Mononuclear cell (primary cell): ENCODE measurements around the gene PPAN. TPM values are rescaled to one million over a fixed set of nuclear protein-coding genes. Genes with fewer than 3 reads are reported as not detected.

Source experiments
- H3K27me3 ChIP-seq: 2 replicates; pipeline ENCODE4 v1.6.0; 2011; ENCODE audit warnings: low read length, control low read depth; ENCODE audit not compliant: insufficient read depth
- H3K4me1 ChIP-seq: 2 replicates; pipeline ENCODE4 v1.5.1; 2011; ENCODE audit warnings: mild to moderate bottlenecking, low read length, control low read depth; ENCODE audit not compliant: insufficient read depth
- H3K4me3 ChIP-seq: 2 replicates; pipeline ENCODE4 v1.5.1; 2011; ENCODE audit warnings: mild to moderate bottlenecking, low read length, moderate library complexity
- H3K9me3 ChIP-seq: 2 replicates; pipeline ENCODE4 v1.5.1; 2011; ENCODE audit warnings: low read depth, mild to moderate bottlenecking, control low read depth, low read length
- total RNA-seq: library from RNA; depleted of rRNA; stranded (reverse); fragments of >200 nt; gene quantifications from one replicate; pipeline ENCODE4 v1.2.3, GENCODE V29; 2012

The PPAN gene
- total RNA-seq, 1 donor: 31.6 TPM

- H3K9me3 ChIP-seq: no peaks in the 10 kb centered on the region
- no peak overlapping the region for H3K4me3 ChIP-seq
- no peaks in the 10 kb centered on the region for H3K27me3 ChIP-seq
- H3K4me1 ChIP-seq: peaks cover 75% of the 10 kb centered on the region
Measured at GRCh38 chr19:10104665-10105508, 1.3 kb upstream of the PPAN start.

GRCh38 chr19:10105509-10106099 lies 558 bp upstream of the PPAN start:
- no peak overlapping the region for H3K4me3 ChIP-seq
- peaks cover 75% of the 10 kb centered on the region for H3K4me1 ChIP-seq
- H3K27me3 ChIP-seq: no peaks in the 10 kb centered on the region
- H3K9me3 ChIP-seq: no peaks in the 10 kb centered on the region

- no peaks in the 10 kb centered on the region for H3K9me3 ChIP-seq
- peak overlapping the region; percentile 57 for H3K4me3 ChIP-seq
- H3K4me1 ChIP-seq: peaks cover 75% of the 10 kb centered on the region
- H3K27me3 ChIP-seq: no peaks in the 10 kb centered on the region
Measured at GRCh38 chr19:10107254-10107653, 1.1 kb downstream of the PPAN start.

GRCh38 chr19:10107817-10108367 lies 1.7 kb downstream of the PPAN start:
- Histone ChIP-seq H3K4me1 (peaks cover 75% of the 10 kb centered on the region), H3K9me3 (no peaks in the 10 kb centered on the region), H3K27me3 (no peaks in the 10 kb centered on the region), H3K4me3 (no peak overlapping the region)

GRCh38 chr19:10109528-10109927 lies 3.4 kb downstream of the PPAN start:
- Histone ChIP-seq H3K9me3 (no peaks in the 10 kb centered on the region), H3K4me1 (peaks cover 78% of the 10 kb centered on the region), H3K27me3 (no peaks in the 10 kb centered on the region), H3K4me3 (no peak overlapping the region)

GRCh38 chr19:10110076-10110971 lies 4.2 kb downstream of the PPAN start:
- H3K4me1 ChIP-seq: peaks cover 74% of the 10 kb centered on the region

GRCh38 chr19:10110972-10111317 lies 4.8 kb downstream of the PPAN start:
- Histone ChIP-seq H3K9me3 (no peaks in the 10 kb centered on the region), H3K27me3 (no peaks in the 10 kb centered on the region), H3K4me3 (no peak overlapping the region), H3K4me1 (peaks cover 68% of the 10 kb centered on the region)

More at GRCh38 chr19:10110076-10110971, 4.2 kb downstream of the PPAN start:
- H3K4me3 ChIP-seq: no peak overlapping the region
- H3K9me3 ChIP-seq: no peaks in the 10 kb centered on the region
- H3K27me3 ChIP-seq: no peaks in the 10 kb centered on the region

- Histone ChIP-seq H3K4me1 (peaks cover 67% of the 10 kb centered on the region), H3K4me3 (no peak within 1 kb of the TSS)
Measured at GRCh38 chr19:10111405-10111811, 5.2 kb downstream of the PPAN start, which contains the start of gene P2RY11. TSS of gene P2RY11 (plus strand) at chr19:10111693. CDS start at chr19:10111722, 29 bp downstream.

GRCh38 chr19:10112037-10112761 lies 6.0 kb downstream of the PPAN start:
- Histone ChIP-seq H3K27me3 (no peaks in the 10 kb centered on the region), H3K4me3 (no peak overlapping the region), H3K9me3 (no peaks in the 10 kb centered on the region), H3K4me1 (peaks cover 61% of the 10 kb centered on the region)

More at GRCh38 chr19:10111405-10111811, 5.2 kb downstream of the PPAN start, which contains the start of gene P2RY11:
- H3K9me3 ChIP-seq: no peaks in the 10 kb centered on the region
- no peaks in the 10 kb centered on the region for H3K27me3 ChIP-seq

GRCh38 chr19:10112895-10113591 lies 6.9 kb downstream of the PPAN start:
- Histone ChIP-seq H3K9me3 (no peaks in the 10 kb centered on the region), H3K27me3 (no peaks in the 10 kb centered on the region), H3K4me1 (peaks cover 63% of the 10 kb centered on the region), H3K4me3 (no peak overlapping the region)

GRCh38 chr19:10113592-10113963 lies 7.4 kb downstream of the PPAN start:
- no peak overlapping the region for H3K4me3 ChIP-seq
- peaks cover 69% of the 10 kb centered on the region for H3K4me1 ChIP-seq
- H3K9me3 ChIP-seq: no peaks in the 10 kb centered on the region
- no peaks in the 10 kb centered on the region for H3K27me3 ChIP-seq

- Histone ChIP-seq H3K27me3 (no peaks in the 10 kb centered on the region), H3K4me3 (no peak overlapping the region), H3K9me3 (no peaks in the 10 kb centered on the region), H3K4me1 (peaks cover 74% of the 10 kb centered on the region)
Measured at GRCh38 chr19:10113964-10114650, 7.9 kb downstream of the PPAN start.

GRCh38 chr19:10114651-10115391 lies 8.7 kb downstream of the PPAN start:
- Histone ChIP-seq H3K4me1 (peaks cover 76% of the 10 kb centered on the region), H3K4me3 (no peak overlapping the region), H3K27me3 (no peaks in the 10 kb centered on the region), H3K9me3 (no peaks in the 10 kb centered on the region)
